ENCODE measurements around the gene KATNB1.

- no peak for TF ChIP-seq CTCF (IDR thresholded peaks at IDR 0.05)
- TF ChIP-seq POLR2A (IDR thresholded peaks at IDR 0.05), result no peak
These were observed 30.4 kb upstream of the KATNB1 start for GRCh38 chr16:57704905-57705852.
